ENCODE results near the gene ALOX5AP. TPM values are rescaled to one million over a fixed set of nuclear protein-coding genes. Genes with fewer than 3 reads are reported as not detected.

ALOX5AP gene
- total RNA-seq = 10 to 100 TPM; 31.8 to 33.8 TPM

- Mint-ChIP-seq H3K4me1 (ENCODE audit: low read depth) (peaks cover 52% of the 10 kb centered on the region), H3K27me3 (no peaks in the 10 kb centered on the region), H3K4me3 (peak within 1 kb of the TSS; percentile 89), H3K9me3 (no peaks in the 10 kb centered on the region), H3K27ac (peak within 1 kb of the TSS; percentile 82), H3K36me3 (peaks cover 3% of the 10 kb centered on the region)
- intact Hi-C loops (cut with micrococcal nuclease) = loop anchor here (1.0 kb wide), 1 partner anchor 9 kb away; no protein-coding TSS in a partner anchor
- CTCF ChIA-PET = no interaction called here
- POLR2A ChIA-PET = interaction anchor here (0.7 to 0.9 kb wide), 2 partner anchors 8 to 23 kb away, joined by 3 read pairs; no protein-coding TSS in a partner anchor
- DNase-seq = peak; percentile 55
These were observed at the start of gene ALOX5AP for GRCh38 chr13:30735025-30735871. TSS of gene ALOX5AP (plus strand) at chr13:30735543. CDS start at chr13:30735606, 63 bp downstream.

GRCh38 chr13:30685987-30686386 is 49.4 kb upstream of the ALOX5AP start:
- no peaks in the 10 kb centered on the region for H3K9me3 Mint-ChIP-seq
- no peaks in the 10 kb centered on the region for H3K27me3 Mint-ChIP-seq
- no peaks in the 10 kb centered on the region for H3K36me3 Mint-ChIP-seq
- H3K4me1 Mint-ChIP-seq (ENCODE audit: low read depth) = peaks cover 6% of the 10 kb centered on the region
- intact Hi-C loops (cut with micrococcal nuclease) = no loop called here
- H3K4me3 Mint-ChIP-seq = no peak overlapping the region
- POLR2A ChIA-PET = no interaction called here
- no peak overlapping the region for H3K27ac Mint-ChIP-seq
- no peak for DNase-seq
- CTCF ChIA-PET = no interaction called here

- DNase-seq = no peak
- POLR2A ChIA-PET = no interaction called here
- H3K36me3 Mint-ChIP-seq = no peaks in the 10 kb centered on the region
- no peaks in the 10 kb centered on the region for H3K9me3 Mint-ChIP-seq
- H3K27ac Mint-ChIP-seq = no peak overlapping the region
- H3K4me3 Mint-ChIP-seq = no peak overlapping the region
- H3K4me1 Mint-ChIP-seq (ENCODE audit: low read depth) = peaks cover 6% of the 10 kb centered on the region
- CTCF ChIA-PET = no interaction called here
- H3K27me3 Mint-ChIP-seq = no peaks in the 10 kb centered on the region
- intact Hi-C loops (cut with micrococcal nuclease) = no loop called here
These were observed 47.7 kb upstream of the ALOX5AP start for GRCh38 chr13:30687601-30688000.

GRCh38 chr13:30689752-30690151 is 45.6 kb upstream of the ALOX5AP start:
- no peak overlapping the region for H3K4me3 Mint-ChIP-seq
- peaks cover 6% of the 10 kb centered on the region for H3K4me1 Mint-ChIP-seq (ENCODE audit: low read depth)
- ChIA-PET CTCF (no interaction called here), POLR2A (no interaction called here)
- H3K27ac Mint-ChIP-seq = no peak overlapping the region
- no peaks in the 10 kb centered on the region for H3K27me3 Mint-ChIP-seq
- DNase-seq = no peak
- intact Hi-C loops (cut with micrococcal nuclease) = no loop called here
- H3K9me3 Mint-ChIP-seq = no peaks in the 10 kb centered on the region
- no peaks in the 10 kb centered on the region for H3K36me3 Mint-ChIP-seq

- peak overlapping the region; percentile 28 for H3K27ac Mint-ChIP-seq
- POLR2A ChIA-PET = no interaction called here
- CTCF ChIA-PET = interaction anchor here (1.1 kb wide), 1 partner anchor 243 kb away, joined by 4 read pairs; no protein-coding TSS in a partner anchor
These were observed 44.8 kb upstream of the ALOX5AP start for GRCh38 chr13:30690282-30691188.

GRCh38 chr13:30692113-30692512 is 43.2 kb upstream of the ALOX5AP start:
- DNase-seq = no peak
- Mint-ChIP-seq H3K4me3 (no peak overlapping the region), H3K4me1 (ENCODE audit: low read depth) (peaks cover 21% of the 10 kb centered on the region), H3K27ac (no peak overlapping the region), H3K36me3 (no peaks in the 10 kb centered on the region), H3K9me3 (no peaks in the 10 kb centered on the region), H3K27me3 (peaks cover 10% of the 10 kb centered on the region)
- POLR2A ChIA-PET = no interaction called here
- CTCF ChIA-PET = no interaction called here
- intact Hi-C loops (cut with micrococcal nuclease) = no loop called here

More at GRCh38 chr13:30690282-30691188, 44.8 kb upstream of the ALOX5AP start:
- H3K9me3 Mint-ChIP-seq = no peaks in the 10 kb centered on the region
- no peaks in the 10 kb centered on the region for H3K27me3 Mint-ChIP-seq
- H3K4me1 Mint-ChIP-seq (ENCODE audit: low read depth) = peaks cover 7% of the 10 kb centered on the region
- H3K4me3 Mint-ChIP-seq = peak overlapping the region; percentile 51
- peak; percentile 25 for DNase-seq
- intact Hi-C loops (cut with micrococcal nuclease) = no loop called here
- H3K36me3 Mint-ChIP-seq = no peaks in the 10 kb centered on the region

- POLR2A ChIA-PET = no interaction called here
These were observed 38.8 kb upstream of the ALOX5AP start for GRCh38 chr13:30696278-30697176.

GRCh38 chr13:30697177-30697953 is 38.0 kb upstream of the ALOX5AP start:
- H3K4me3 Mint-ChIP-seq = no peak overlapping the region
- H3K9me3 Mint-ChIP-seq = no peaks in the 10 kb centered on the region
- ChIA-PET POLR2A (no interaction called here), CTCF (no interaction called here)
- intact Hi-C loops (cut with micrococcal nuclease) = no loop called here
- peaks cover 15% of the 10 kb centered on the region for H3K27me3 Mint-ChIP-seq
- H3K4me1 Mint-ChIP-seq (ENCODE audit: low read depth) = peaks cover 15% of the 10 kb centered on the region
- no peaks in the 10 kb centered on the region for H3K36me3 Mint-ChIP-seq
- no peak overlapping the region for H3K27ac Mint-ChIP-seq
- no peak for DNase-seq

More at GRCh38 chr13:30696278-30697176, 38.8 kb upstream of the ALOX5AP start:
- intact Hi-C loops (cut with micrococcal nuclease) = no loop called here
- peaks cover 15% of the 10 kb centered on the region for H3K27me3 Mint-ChIP-seq
- DNase-seq = peak; percentile 35
- H3K4me1 Mint-ChIP-seq (ENCODE audit: low read depth) = peaks cover 15% of the 10 kb centered on the region
- CTCF ChIA-PET = no interaction called here
- no peak overlapping the region for H3K4me3 Mint-ChIP-seq
- no peak overlapping the region for H3K27ac Mint-ChIP-seq
- H3K9me3 Mint-ChIP-seq = no peaks in the 10 kb centered on the region
- no peaks in the 10 kb centered on the region for H3K36me3 Mint-ChIP-seq

- Mint-ChIP-seq H3K9me3 (no peaks in the 10 kb centered on the region), H3K27ac (no peak overlapping the region), H3K36me3 (no peaks in the 10 kb centered on the region), H3K4me1 (ENCODE audit: low read depth) (peaks cover 15% of the 10 kb centered on the region), H3K27me3 (peaks cover 15% of the 10 kb centered on the region), H3K4me3 (no peak overlapping the region)
- intact Hi-C loops (cut with micrococcal nuclease) = no loop called here
- ChIA-PET CTCF (no interaction called here), POLR2A (no interaction called here)
- no peak for DNase-seq
These were observed 37.3 kb upstream of the ALOX5AP start for GRCh38 chr13:30697996-30698401.

GRCh38 chr13:30698488-30699005 is 36.8 kb upstream of the ALOX5AP start:
- Mint-ChIP-seq H3K9me3 (no peaks in the 10 kb centered on the region), H3K4me3 (no peak overlapping the region), H3K27me3 (peaks cover 15% of the 10 kb centered on the region), H3K36me3 (no peaks in the 10 kb centered on the region), H3K4me1 (ENCODE audit: low read depth) (peaks cover 15% of the 10 kb centered on the region), H3K27ac (no peak overlapping the region)
- ChIA-PET CTCF (no interaction called here), POLR2A (no interaction called here)
- DNase-seq = no peak
- intact Hi-C loops (cut with micrococcal nuclease) = no loop called here

- no peaks in the 10 kb centered on the region for H3K9me3 Mint-ChIP-seq
- intact Hi-C loops (cut with micrococcal nuclease) = no loop called here
- no peak overlapping the region for H3K4me3 Mint-ChIP-seq
- peaks cover 18% of the 10 kb centered on the region for H3K27me3 Mint-ChIP-seq
- DNase-seq = no peak
- POLR2A ChIA-PET = interaction anchor here (1.0 kb wide), 1 partner anchor 40 kb away, joined by 4 read pairs; no protein-coding TSS in a partner anchor
- no peak overlapping the region for H3K27ac Mint-ChIP-seq
- H3K4me1 Mint-ChIP-seq (ENCODE audit: low read depth) = peaks cover 15% of the 10 kb centered on the region
- CTCF ChIA-PET = no interaction called here
- no peaks in the 10 kb centered on the region for H3K36me3 Mint-ChIP-seq
These were observed 35.0 kb upstream of the ALOX5AP start for GRCh38 chr13:30700364-30700763.

Measured in activated CD4-positive, alpha-beta memory T cell treated with anti-CD3 and anti-CD28 coated beads for 36 hours (primary cell).